Stimulated activated CD8-positive, alpha-beta memory T cell treated with anti-CD3 and anti-CD28 coated beads, Interleukin-4, amount 100 ng/mL, for 24 hours (primary cell): Measurements from ENCODE around the gene PTPRR.

Experiments
- DNase-seq: peaks from one replicate; pipeline ENCODE4 v3.0.0-alpha.2; 2020; ENCODE audit warnings: low read depth

PTPRR gene

DNA sequence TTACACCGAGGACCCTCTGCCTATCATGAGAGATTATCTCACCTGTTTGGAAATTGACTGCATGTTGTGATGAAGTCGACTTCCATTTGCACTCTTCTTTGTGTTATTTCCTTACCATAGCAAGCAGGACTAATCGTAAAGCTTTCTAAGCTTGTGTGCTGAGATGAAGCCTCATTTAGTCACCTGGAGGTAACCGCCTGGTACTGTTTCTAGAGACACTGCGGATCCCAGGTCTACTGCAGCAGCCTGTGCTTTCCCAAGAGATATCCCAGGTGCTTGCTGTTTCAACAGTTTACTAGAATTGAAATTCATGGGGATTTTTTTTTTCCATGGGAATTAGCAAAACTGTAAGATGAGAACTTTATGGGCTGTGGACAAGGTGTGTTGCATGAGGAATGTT is 131.8 kb downstream of the PTPRR start:
- DNase-seq: no peak

DNA sequence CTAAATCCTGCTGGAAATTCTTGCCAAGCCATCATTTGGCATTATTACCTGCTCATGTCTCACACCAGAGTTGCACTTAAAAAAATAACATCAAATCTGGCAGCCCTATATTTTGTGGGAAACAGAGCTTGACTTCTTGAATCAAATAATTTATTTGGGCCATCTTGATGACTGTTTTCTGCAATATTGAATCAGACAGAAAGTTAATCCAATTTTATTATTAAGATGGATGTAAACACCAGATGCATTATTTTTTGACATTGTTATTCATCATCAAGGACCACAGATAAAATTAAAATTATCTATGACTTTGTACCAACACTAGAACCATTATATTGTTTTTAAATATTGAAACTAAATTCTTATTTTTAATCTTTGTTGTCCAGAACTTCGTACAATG is 132.9 kb downstream of the PTPRR start:
- no peak for DNase-seq

DNA sequence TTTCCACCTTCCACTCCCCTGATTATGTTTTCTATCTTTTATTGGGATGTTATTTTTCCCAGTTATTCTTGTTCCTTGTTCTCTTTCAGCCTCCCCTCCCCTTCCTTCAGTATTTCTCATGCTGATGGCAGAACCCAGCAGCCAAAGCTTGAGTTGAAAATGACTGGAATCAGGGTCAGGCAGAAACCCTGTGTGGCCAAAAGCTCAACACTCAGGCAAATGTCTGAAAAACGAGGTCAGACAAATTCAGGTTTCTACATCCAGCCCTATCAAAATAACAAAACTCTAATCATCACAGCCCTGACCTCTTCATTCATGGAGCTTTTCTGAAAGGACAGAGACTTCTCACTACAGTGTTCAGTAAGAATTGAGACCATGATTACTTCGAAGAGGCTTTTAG is 134.6 kb downstream of the PTPRR start:
- no peak for DNase-seq

DNA sequence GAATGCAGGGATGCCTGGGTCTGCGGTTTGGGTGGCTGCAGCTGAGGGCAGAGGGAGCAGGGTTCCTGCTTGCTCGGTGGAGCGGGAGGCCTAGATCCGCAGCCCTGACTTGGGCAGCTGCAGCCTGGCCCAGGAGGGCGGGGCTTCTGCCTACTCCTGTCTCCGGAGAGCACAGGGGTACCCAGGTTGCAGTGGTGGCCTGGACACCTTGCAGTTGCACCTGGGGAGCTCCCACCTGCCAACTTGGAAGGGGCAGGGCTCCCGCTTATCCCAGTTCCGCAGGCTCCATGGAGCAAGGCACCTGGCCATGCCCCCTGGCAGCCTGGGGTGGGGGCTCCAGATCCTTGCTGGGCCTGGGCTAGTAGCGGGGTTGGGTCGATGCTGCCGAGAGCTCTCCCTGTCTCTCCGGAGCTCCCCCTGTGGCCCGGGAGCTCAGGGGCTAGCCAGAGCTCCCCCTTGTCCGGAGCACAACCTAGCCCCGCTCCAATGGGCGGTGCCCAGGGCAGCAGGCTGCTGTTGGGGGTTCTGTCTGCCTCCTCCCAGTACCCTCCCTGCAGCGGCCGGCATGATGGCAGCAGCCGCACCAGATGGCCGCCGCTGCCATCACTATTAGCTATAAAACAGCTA is 136.4 kb downstream of the PTPRR start:
- no peak for DNase-seq

DNA sequence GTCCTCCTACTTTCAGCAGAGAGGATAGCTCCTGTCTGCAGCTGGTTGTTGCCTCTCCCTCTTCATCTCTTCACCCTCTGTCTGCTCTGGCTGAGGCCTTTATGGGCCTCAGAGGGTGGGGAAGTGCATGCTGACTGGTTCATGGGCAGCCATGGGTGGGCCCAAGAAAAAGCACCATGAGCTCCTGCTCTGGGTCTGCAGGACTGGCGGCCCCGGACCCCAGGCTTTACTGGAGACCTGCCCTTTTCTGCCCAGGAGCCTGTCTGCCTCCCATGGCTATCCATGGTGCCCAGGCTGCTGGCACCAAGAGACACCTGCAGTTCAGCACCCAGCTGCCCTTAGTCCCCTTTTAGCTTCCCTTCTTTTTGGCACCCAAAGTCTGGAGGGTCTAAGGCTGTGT is 137.1 kb downstream of the PTPRR start:
- no peak for DNase-seq

DNA sequence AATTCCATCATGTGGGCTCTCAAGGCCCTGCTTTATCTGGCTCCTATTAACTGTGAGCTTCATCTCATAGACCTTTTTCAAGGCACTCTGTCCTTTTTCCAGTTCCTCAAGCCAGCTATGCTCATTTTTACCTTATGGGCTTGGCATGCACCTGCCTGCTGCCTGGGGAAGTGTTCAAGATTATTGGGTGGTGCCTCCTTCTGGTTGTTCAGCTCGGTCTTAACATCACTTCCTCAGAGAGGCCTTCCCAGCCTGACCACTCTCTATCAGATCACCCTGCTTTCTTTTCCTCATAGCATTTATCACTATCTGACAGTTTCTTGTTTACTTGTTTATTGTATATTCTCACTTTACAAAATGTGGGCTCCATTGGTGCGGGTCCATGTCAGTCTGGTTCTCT is 141.3 kb downstream of the PTPRR start:
- DNase-seq: no peak

DNA sequence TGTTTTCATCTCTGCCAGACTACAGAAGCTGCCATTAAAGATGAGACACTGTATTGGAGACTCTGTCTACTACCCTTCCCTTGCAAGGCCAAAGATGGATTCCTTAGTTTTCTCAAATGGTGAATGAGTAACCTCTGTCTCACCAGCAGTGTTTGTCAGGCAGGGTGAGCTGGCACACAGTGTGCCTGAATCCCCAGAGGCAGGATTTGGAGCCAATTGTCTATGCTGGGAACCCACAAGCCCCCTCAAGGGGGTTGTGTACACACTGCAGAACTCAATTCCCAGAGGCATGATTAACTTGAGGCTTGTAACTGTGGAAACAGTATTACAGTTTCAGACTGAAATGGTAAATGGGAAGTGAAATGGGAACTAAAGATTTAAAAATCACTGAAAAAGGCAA is 146.5 kb downstream of the PTPRR start:
- no peak for DNase-seq

DNA sequence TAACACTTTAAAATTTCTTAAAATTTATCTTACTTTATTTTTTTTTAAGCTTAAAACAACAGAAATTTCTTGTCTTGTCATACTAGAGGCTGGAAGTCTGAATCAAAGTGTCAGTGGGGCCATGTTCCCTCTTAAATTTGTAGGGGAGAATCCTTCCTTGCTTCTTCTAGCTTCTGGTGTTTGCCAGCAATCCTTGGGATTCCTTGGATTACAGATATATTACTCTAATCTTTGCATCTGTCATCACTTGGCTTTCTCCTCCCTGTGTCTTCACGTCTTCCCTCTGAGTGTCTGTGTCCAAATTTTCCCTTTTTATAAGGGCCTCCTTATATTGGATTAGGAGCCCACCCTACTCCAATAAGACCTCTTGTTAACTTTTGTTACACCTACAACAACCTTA is 147.7 kb downstream of the PTPRR start:
- no peak for DNase-seq

DNA sequence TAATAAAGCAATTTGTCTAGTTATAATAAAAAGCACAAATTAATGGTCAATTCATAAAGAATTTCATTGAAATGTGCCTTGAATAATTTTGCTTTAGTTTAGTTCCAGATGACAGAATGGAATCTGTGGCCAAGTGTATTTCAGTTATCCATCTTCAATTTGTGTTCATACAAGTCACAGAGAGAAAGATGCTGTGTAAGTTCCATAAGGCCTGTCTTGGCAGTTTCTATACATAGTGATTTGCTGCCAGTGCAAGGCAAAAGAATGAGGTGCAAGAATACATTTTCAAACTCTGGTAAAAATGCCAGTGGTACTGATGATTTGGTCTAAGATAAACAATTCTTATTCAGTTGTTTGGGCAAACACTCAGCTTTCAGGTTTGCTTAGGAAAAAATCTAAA is 149.0 kb downstream of the PTPRR start:
- no peak for DNase-seq

DNA sequence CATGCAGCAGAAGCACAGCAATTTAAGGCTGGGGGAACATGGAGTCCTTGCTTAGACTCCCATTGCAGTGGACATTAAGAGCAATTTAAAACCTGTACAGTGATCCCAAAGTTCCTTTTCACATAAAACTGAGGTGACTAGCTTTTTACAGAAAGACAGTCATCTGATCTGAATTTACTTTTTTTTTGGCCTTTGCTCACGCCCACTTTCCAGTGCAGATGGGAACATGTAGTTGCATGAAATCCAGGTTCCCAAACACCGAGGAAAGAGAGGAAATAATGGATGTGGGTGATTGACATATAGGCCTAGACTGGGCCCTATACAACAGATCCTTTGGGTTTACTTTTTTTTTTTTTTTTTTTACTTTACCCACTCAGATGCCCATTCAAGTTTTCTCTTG is 156.9 kb downstream of the PTPRR start:
- no peak for DNase-seq

DNA sequence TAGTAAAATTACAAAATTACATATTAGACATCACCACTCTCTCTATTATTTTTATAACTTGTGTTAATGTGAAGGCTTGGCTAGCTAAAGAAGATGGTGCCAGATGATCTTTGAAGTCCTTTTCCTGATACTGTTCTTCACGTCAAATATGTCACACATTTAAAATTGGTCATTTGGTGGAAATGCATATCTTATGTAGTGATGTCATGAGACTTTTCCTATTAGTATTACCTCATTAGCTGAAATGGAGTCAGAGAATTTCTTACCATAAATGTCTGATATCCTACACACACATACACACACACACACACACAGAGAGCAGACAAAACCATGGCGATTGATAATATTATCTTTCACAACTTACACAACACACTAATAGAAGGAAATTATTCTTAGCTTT is 158.5 kb downstream of the PTPRR start:
- no peak for DNase-seq

DNA sequence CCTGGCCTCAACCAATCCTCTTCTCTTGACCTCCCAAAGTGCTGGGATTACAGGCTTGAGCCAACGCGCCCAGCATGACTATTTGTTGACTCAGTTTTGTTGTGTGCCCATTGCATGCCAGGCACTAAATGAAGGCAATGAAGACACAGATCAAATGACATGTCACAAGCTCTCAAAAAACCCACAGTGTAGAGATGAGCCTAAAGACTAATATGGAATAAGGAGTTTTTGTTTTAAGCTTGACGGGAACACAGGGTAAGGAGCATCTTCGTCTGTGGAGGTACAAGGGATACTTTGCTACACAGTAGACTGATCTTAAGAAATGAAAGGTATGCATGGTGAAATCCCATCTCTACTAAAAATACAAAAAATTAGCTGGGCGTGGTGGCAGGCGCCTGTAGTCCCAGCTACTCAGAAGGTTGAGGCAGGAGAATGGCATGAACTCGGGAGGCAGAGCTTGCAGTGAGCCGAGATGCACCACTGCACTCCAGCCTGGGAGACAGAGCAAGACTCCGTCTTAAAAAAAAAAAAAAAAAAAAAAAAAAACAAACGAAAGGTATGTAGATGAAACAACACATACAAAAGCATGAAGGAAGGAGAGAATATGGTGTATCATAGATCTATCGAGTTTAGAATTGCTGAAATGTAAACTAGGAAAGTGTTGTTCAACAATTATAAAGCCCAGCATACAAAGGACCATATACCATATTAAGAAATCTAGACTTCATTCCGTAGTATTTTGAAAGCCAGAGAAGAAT is 161.2 kb downstream of the PTPRR start:
- DNase-seq: no peak

DNA sequence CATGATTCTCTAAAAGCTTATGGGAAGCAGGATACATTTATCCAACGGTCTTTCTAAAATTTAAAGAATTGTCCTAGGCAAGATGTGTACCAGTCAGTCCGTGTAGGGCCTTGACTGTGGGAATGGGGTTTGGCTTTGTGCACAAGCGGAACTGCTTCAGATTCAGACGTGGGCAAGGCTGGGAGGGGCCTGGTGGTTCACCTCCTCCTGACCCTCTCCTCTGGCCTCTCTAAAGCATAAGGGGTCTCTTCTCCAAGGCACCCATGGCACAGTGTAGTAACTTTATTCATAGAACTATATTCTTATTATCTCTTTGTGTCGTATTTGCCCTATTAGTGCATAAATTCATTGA is 162.1 kb downstream of the PTPRR start:
- no peak for DNase-seq

DNA sequence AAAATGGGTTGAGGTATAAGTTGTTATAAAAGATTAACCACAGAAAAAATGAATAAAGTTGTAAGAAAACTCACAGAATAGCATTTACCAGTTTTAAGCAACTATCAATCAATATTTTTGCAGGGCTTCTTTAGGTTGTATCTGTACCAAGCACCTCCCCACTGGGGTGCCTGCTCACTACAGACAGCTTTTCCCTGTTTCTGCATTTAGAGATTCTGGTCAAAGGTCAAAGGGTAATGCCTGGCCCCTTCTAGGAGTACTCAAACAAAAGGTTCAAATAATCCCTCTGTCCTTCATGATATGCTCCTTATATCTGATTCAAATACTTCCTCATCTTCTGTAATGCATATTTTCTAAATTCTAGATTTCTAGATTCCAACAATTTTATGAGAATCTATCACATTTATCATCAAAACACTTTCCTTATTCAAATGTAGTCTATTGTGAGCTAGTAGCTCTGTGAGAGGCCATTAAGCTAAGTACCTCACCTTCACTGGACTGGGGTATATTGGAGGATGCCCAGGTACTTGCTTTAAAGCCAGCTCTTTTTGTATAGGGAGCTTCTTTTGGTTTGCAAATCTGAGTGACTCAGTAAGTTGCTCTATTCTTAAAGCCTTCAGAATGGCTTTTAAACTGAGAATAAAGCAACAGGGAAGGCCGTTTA is 162.6 kb downstream of the PTPRR start:
- no peak for DNase-seq

DNA sequence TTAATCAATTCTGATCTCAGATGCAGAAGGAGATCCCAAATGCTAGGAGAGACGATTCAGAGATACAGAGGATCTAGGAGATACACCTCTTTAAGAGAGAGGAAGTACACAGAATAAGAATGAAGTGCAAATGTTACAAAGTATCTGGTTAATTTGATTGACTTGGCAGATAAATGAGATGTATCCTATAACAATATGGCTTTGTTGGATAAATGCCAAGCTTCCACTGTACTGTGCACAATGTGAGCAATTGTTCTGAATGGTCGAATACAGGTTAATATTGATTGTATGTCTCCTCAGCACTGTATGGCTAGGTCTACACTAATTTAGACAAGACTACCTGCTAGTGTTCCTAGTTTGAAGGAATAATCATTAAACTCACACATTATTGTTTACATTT is 163.7 kb downstream of the PTPRR start:
- no peak for DNase-seq

DNA sequence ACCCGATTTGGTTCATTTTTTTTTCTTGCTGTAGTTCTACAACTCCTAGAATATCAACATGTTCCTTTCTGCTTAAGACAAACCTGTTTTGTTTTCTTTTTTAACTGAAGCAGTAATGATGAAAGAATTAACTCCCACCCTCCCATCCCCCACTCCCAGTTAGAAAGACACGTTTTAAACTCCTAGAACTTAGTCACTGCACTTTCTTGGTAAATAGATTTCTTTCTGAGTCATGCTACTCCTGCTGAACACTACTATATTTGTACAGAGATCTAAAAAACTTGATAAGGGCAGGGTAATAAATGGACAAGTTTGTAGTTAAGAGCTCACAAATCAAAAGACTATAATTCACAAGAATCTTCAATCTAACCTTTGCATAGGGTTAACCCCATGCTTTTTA is 164.4 kb downstream of the PTPRR start:
- no peak for DNase-seq

DNA sequence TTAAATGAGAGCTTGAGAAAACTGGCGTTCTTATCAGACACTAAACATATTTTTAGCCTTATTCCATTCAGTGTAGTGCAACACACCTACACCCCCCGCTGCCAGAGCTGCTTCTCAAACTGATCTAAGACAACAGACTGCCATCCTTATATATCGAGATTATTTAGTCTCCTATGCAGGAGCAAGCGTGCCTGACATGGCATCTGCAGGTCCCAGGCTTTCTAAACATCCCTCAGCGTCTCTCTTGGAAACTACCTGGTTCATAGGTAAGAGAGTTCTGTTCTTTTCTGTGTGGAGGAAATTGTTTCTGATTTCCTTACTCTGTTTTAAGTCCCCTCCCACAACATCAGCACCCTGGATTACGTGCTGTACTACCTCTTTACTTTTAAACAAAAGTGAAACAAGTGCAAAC is 166.2 kb downstream of the PTPRR start:
- DNase-seq: no peak

DNA sequence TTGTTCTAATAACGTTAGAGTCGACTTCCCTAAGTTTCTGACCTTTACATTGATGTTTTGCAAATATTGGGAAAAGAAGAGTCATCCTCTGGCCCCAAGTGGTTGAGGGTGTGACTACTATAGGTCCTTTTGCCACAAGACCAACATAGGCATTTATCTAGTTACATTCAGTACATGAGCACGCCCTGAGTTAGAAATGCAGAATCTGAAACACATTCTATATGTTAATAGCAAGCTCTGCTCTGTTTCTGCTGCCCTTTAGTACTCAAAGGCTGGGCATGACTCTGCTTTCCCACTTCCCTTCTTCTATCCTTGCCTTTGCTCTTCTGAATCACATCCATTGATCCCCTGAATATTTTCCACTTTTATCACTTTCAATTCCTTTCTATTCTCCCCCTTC is 168.2 kb downstream of the PTPRR start:
- DNase-seq: no peak

DNA sequence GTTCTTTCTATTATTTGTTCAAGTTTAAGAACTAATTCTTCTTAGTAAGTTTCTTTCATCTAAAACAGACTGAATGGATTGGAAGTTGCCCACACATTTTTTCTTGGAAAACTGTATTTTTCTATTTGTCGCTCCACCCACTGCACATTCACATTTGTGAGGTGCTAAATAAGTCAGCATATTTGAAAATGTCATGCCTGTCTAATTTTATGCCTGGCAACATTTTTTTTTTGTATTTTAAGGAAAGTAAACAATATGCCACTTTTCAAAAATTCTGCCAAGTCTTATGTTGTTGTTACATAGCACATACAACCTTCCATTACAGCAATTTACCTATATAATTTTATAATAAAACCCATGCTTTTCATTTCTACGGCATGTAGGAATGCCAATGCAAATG is 170.6 kb downstream of the PTPRR start:
- no peak for DNase-seq

DNA sequence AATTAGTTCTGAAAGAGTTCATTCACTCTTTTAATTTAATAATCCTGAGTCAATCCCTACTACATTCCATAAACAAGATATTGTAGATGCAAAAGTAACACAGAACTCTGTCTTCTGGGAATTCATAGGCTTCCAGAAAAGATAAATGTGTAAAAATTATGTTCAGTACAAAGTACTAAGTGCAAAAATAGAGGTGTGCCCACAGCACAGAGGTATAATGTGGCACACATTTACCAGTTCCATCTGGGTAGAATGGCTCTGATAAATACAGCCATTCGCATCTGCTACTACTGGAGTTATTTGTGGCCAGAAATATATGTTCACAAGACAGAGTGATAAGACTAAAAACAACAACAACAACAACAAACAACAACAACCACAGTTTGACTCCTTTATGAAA is 171.7 kb downstream of the PTPRR start:
- DNase-seq: no peak

DNA sequence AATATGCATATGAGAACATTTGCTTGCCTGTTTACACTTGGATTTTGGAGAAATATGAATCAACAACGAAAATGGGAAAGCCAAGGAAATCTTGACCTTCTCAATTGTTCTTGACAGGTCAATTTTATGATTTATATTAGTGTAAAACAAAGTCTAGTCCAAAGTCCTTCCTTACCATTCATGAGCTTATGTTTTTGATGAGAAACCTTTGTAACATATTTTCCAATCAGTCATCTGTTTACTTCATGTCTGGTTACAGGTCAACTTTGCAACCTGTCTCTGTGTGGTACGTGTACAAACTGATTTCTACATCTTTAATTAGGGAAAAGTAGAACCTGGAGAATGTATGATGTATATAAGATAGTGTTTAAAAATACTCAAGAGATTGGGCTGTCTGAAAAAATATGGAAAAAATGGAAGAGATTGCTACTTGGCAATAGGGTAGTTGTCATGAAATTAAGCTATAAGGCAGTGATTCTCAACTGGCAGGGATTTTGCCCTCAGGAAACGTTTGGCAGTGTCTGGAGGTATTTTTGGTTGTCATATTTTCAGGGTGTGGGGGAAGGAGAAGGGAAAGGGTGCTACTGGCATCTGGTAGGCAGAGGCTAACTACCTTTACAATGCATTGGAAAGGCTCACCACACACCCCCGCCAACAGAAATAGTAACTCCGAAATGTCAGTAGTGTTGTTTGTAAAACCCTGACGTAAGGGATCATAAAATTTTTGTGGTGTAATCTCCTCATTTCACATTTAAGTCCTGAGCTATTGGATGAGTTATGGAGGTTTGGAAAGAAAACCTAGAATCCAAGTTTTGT is 172.9 kb downstream of the PTPRR start:
- DNase-seq: no peak

DNA sequence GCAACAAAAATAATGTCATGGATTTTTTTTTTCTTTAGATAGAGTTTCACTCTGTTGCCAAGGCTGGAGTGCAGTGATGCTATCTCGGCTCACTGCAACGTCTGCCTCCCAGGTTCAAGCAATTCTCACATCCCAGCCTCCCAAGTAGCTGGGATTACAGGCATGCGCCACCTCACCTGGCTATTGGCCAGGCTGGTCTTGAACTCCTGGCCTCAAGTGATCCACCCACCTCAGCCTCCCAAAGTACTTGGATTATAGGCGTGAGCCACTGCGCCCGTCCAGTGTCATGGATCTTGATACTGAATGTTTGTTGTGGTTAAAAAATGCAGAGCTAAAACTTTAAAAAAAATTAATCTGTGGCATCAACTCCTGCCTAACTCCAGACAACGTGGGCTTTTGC is 175.5 kb downstream of the PTPRR start:
- no peak for DNase-seq

DNA sequence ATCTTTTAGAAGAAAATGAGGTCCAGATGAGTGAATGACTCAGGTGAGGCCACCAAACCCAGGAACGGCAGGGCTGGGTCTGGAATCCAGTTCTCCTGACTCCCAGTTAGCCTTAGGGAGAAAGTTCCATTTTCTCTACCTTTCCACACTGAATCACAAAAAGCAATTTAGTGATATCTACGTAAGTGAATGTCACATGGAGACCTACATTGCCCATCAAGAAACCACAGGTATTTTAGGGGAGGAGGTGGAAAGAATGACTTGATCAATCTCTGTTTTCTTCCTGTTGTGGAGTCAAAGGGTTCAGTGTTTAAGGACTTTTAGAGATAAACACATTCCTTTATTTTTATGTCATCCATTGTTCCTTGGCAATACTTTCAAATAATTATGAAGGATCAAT is 176.4 kb downstream of the PTPRR start:
- no peak for DNase-seq
